Measurements from ENCODE around the gene ANGPTL2. TPM values are rescaled to one million over a fixed set of nuclear protein-coding genes. Genes with fewer than 3 reads are reported as not detected.
A peak's percentile ranks its signal among the peaks of the same experiment; 100 is the strongest.

ANGPTL2 gene
- total RNA-seq, 1 experiment from 2014 or later: 0.20 TPM

DNA sequence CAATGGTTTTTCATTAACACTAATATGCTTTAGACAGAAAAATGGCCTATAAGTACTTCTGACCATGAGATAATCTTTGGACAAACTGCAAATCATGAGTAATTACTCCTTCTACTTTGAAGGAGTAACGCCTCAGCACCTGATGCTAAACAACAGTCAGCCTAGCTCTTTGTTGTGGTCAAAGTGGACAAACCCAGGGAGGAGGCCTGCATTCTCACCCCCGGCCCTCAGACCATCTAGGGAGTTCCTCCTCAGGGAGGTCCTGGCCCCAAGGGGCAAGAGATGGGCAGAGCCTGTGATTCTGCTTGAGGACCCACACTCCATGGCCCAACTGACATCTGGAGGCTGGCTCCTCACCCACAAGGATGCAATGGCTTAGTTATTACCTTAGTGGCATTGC lies 48.2 kb upstream of the ANGPTL2 start:
- POLR2A ChIA-PET: no interaction called here
- H3K27me3 ChIP-seq (ENCODE audit: insufficient read depth, low read length): no peaks in the 10 kb centered on the region
- no peak overlapping the region for H3K9ac ChIP-seq (ENCODE audit: low read length)
- H3K9me3 ChIP-seq (ENCODE audit: control insufficient read depth in 1 of 2, insufficient read depth in 1 of 2, low read depth in 1 of 2, low read length in 2 of 2): no peaks in the 10 kb centered on the region
- no peaks in the 10 kb centered on the region for H4K20me1 ChIP-seq (ENCODE audit: insufficient read depth)
- no peaks in the 10 kb centered on the region for H3K36me3 ChIP-seq (ENCODE audit: control insufficient read depth in 1 of 2, insufficient read depth in 2 of 2, low read length in 2 of 2)
- no peak overlapping the region for H3K4me3 ChIP-seq (replicated peaks in 1 of 2; ENCODE audit: low read depth in 1 of 2, low read length in 2 of 2)
- no TSS peak for BruUV-seq (replicated peaks)
- CTCF ChIA-PET: no interaction called here
- H3K9me2 ChIP-seq (ENCODE audit: insufficient read depth): no peaks in the 10 kb centered on the region
- no peaks in the 10 kb centered on the region for H3K79me2 ChIP-seq (ENCODE audit: insufficient read depth, low read length)
- ATAC-seq: no peak
- H2AFZ ChIP-seq (ENCODE audit: low read depth, low read length, poor library complexity, severe bottlenecking): no peak overlapping the region
- no peak for DNase-seq (ENCODE audit: low read depth, low spot score)
- H3K4me1 ChIP-seq (ENCODE audit: control insufficient read depth in 1 of 2, insufficient read depth in 2 of 2, low read length in 2 of 2): peaks cover 9 to 30% of the 10 kb centered on the region in 2 experiments
- RAD21 ChIA-PET (ENCODE audit: low non-redundant PET in 1 of 2, low total read pairs in 2 of 2, uncharacterized antibody in 2 of 2, unreplicated experiment in 2 of 2): no interaction called here
- H3K4me2 ChIP-seq (ENCODE audit: low read length): no peak overlapping the region
- TF ChIP-seq YY1 (IDR thresholded peaks at IDR 0.05; ENCODE audit: extremely low read depth, insufficient replicate concordance, low read depth, low read length) (no peak), FOSL1 (IDR thresholded peaks at IDR 0.05; ENCODE audit: low read depth) (no peak), SP1 (IDR thresholded peaks at IDR 0.05; ENCODE audit: low read depth) (no peak), EZH2 (IDR thresholded peaks at IDR 0.05) (no peak)
- intact Hi-C loops (cut with micrococcal nuclease): no loop called here
- no peak overlapping the region for H3K27ac ChIP-seq (ENCODE audit: low read depth, low read length)

DNA sequence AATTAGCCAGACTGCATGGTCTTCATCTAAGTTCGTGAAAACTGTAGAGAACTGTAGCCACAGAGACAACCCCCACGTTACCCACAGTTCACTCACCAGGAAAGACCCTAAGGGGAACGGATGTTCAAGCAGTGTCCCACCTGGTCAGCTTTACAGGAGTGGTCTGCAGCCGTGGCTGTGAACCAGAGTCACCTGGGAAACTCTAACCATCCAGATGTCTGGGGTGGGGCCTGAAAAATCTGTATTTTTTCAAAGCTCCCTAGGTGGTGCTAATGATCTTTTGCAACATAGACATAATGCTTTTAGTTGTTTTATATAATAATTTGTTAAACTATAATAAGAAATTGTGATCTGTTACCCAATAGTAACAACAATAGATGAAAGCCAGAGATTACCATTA lies 47.7 kb upstream of the ANGPTL2 start:
- no peaks in the 10 kb centered on the region for H4K20me1 ChIP-seq (ENCODE audit: insufficient read depth)
- H3K9me2 ChIP-seq (ENCODE audit: insufficient read depth): no peaks in the 10 kb centered on the region
- no peaks in the 10 kb centered on the region for H3K36me3 ChIP-seq (ENCODE audit: control insufficient read depth in 1 of 2, insufficient read depth in 2 of 2, low read length in 2 of 2)
- ChIA-PET RAD21 (ENCODE audit: low non-redundant PET in 1 of 2, low total read pairs in 2 of 2, uncharacterized antibody in 2 of 2, unreplicated experiment in 2 of 2) (no interaction called here), POLR2A (no interaction called here), CTCF (no interaction called here)
- H3K79me2 ChIP-seq (ENCODE audit: insufficient read depth, low read length): no peaks in the 10 kb centered on the region
- H2AFZ ChIP-seq (ENCODE audit: low read depth, low read length, poor library complexity, severe bottlenecking): no peak overlapping the region
- no peaks in the 10 kb centered on the region for H3K9me3 ChIP-seq (ENCODE audit: control insufficient read depth in 1 of 2, insufficient read depth in 1 of 2, low read depth in 1 of 2, low read length in 2 of 2)
- intact Hi-C loops (cut with micrococcal nuclease): no loop called here
- H3K27ac ChIP-seq (ENCODE audit: low read depth, low read length): no peak overlapping the region
- H3K9ac ChIP-seq (ENCODE audit: low read length): no peak overlapping the region
- DNase-seq (ENCODE audit: low read depth, low spot score) (no peak), ATAC-seq (no peak)
- TF ChIP-seq EZH2phosphoT487 (IDR thresholded peaks at IDR 0.05; ENCODE audit: borderline replicate concordance): no peak
- no peak for TF ChIP-seq POLR2AphosphoS5 (IDR thresholded peaks at IDR 0.05; ENCODE audit: low read depth, low read length)
- peak; percentile 41 for TF ChIP-seq RAD21 (IDR thresholded peaks at IDR 0.05; ENCODE audit: low read depth)
- TF ChIP-seq YY1 (IDR thresholded peaks at IDR 0.05; ENCODE audit: extremely low read depth, insufficient replicate concordance, low read depth, low read length): no peak
- TF ChIP-seq POLR2A (IDR thresholded peaks at IDR 0.05; ENCODE audit: borderline replicate concordance, extremely low read depth, insufficient read depth, insufficient read length): no peak
- TF ChIP-seq, protein P1, sequence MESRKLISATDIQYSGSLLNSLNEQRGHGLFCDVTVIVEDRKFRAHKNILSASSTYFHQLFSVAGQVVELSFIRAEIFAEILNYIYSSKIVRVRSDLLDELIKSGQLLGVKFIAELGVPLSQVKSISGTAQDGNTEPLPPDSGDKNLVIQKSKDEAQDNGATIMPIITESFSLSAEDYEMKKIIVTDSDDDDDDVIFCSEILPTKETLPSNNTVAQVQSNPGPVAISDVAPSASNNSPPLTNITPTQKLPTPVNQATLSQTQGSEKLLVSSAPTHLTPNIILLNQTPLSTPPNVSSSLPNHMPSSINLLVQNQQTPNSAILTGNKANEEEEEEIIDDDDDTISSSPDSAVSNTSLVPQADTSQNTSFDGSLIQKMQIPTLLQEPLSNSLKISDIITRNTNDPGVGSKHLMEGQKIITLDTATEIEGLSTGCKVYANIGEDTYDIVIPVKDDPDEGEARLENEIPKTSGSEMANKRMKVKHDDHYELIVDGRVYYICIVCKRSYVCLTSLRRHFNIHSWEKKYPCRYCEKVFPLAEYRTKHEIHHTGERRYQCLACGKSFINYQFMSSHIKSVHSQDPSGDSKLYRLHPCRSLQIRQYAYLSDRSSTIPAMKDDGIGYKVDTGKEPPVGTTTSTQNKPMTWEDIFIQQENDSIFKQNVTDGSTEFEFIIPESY (IDR thresholded peaks at IDR 0.05; ENCODE audit: extremely low read depth, insufficient replicate concordance, low read length): no peak
- TF ChIP-seq, protein P2, sequence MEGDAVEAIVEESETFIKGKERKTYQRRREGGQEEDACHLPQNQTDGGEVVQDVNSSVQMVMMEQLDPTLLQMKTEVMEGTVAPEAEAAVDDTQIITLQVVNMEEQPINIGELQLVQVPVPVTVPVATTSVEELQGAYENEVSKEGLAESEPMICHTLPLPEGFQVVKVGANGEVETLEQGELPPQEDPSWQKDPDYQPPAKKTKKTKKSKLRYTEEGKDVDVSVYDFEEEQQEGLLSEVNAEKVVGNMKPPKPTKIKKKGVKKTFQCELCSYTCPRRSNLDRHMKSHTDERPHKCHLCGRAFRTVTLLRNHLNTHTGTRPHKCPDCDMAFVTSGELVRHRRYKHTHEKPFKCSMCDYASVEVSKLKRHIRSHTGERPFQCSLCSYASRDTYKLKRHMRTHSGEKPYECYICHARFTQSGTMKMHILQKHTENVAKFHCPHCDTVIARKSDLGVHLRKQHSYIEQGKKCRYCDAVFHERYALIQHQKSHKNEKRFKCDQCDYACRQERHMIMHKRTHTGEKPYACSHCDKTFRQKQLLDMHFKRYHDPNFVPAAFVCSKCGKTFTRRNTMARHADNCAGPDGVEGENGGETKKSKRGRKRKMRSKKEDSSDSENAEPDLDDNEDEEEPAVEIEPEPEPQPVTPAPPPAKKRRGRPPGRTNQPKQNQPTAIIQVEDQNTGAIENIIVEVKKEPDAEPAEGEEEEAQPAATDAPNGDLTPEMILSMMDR (IDR thresholded peaks at IDR 0.05 in 2 of 3, conservative IDR thresholded peaks at IDR 0.05 in 1 of 3; ENCODE audit: borderline replicate concordance in 1 of 3, insufficient read depth in 1 of 3, low read depth in 2 of 3, low read length in 2 of 3): peak in 1 of 3 experiments; percentile 20; a peak in 1 of 6 replicates
- H3K4me2 ChIP-seq (ENCODE audit: low read length): no peak overlapping the region
- peaks cover 9 to 31% of the 10 kb centered on the region in 2 experiments for H3K4me1 ChIP-seq (ENCODE audit: control insufficient read depth in 1 of 2, insufficient read depth in 2 of 2, low read length in 2 of 2)
- no TSS peak for BruUV-seq (replicated peaks)
- H3K4me3 ChIP-seq (replicated peaks in 1 of 2; ENCODE audit: low read depth in 1 of 2, low read length in 2 of 2): no peak overlapping the region
- H3K27me3 ChIP-seq (ENCODE audit: insufficient read depth, low read length): no peaks in the 10 kb centered on the region

All from HCT116 (cell line).